ENCODE measurements around the gene ROR1. TPM values are rescaled to one million over a fixed set of nuclear protein-coding genes. Genes with fewer than 3 reads are reported as not detected.
A peak's percentile ranks its signal among the peaks of the same experiment; 100 is the strongest.
"Not testable (repeated sequence)": the region's sequence is repeated elsewhere in the genome, so short reads cannot be mapped to it uniquely, and the experiment has no call there.

Gene ROR1
- total and polyA plus RNA-seq, 2 experiments from 2014 or later, result 27.6 to 47.8 TPM

GRCh38 chr1:63807046-63807445 is 33.2 kb downstream of the ROR1 start:
- Histone ChIP-seq H3K36me3 (no peaks in the 10 kb centered on the region), H3K4me1 (ENCODE audit: low read depth) (peaks cover 11% of the 10 kb centered on the region), H3K27me3 (no peaks in the 10 kb centered on the region), H3K4me3 (no peak overlapping the region), H3K9me3 (ENCODE audit: low read depth) (no peaks in the 10 kb centered on the region), H3K27ac (no peak overlapping the region)
- DNase-seq (ENCODE audit: low read depth in 1 of 2, low spot score in 1 of 2), result no peak
- no peak for TF ChIP-seq CTCF (IDR thresholded peaks at IDR 0.05; ENCODE audit: low read depth, low read length)

DNA sequence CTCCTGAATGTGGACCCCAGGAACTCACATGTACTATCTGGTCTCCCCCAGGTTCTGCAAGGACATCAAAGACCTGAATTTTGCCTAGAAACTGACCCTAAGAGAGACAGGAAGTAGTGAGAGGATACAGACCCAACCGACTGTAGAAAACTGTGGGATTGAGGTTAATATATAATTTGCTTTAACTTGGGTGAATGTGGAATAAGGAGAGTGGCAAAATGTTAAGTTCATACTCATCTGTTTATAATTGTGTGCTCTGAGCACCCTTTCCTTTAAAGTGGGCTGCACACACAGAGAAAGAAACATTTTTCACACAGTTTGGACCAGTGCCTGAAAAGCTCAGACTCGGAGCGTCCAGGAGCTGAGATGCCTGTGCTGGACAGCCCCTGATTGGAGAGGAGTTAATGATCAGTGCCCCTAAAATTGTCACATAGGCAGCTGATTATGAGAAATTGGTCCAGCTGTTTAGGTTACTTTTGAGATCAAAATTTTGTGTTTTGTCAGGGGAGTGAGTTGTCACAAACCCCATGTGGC is 37.2 kb downstream of the ROR1 start:
- H3K36me3 ChIP-seq, result no peaks in the 10 kb centered on the region
- no peak for TF ChIP-seq CTCF (IDR thresholded peaks at IDR 0.05; ENCODE audit: low read depth, low read length)
- no peak overlapping the region for H3K27ac ChIP-seq
- no peak overlapping the region for H3K4me3 ChIP-seq
- H3K27me3 ChIP-seq, result no peaks in the 10 kb centered on the region
- no peaks in the 10 kb centered on the region for H3K9me3 ChIP-seq (ENCODE audit: low read depth)
- DNase-seq (ENCODE audit: low read depth in 1 of 2, low spot score in 1 of 2), result no peak
- H3K4me1 ChIP-seq (ENCODE audit: low read depth), result peaks cover 13% of the 10 kb centered on the region

DNA sequence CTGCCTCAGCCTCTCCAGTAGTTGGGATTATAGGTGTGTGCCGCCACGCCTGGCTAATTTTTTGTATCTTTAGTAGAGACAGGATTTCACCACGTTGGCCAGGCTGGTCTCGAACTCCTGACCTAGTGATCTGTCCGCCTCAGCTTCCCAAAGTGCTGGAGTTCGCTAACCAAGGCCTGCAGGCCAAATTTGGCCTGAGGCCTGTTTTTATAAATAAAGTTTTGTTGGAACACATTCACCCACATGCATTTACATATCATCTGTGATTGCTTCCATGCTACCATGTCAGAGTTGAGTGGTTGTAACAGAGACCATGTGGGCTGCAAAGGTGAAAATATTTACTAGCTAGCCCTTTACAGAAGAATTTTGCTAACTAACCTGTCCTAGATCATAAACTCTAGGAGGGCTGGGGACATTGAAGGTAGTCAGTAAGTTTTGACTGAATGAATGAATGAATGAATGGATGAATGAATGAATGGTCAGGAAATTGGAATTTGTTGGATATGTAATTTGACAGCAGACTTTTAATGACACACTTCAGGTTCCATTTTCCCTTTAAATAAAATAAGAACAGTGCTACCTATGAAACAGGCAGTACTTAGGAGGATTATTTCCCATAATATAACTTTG is 38.4 kb downstream of the ROR1 start:
- no peak for DNase-seq (ENCODE audit: low read depth in 1 of 2, low spot score in 1 of 2)
- H3K27ac ChIP-seq, result no peak overlapping the region
- H3K4me1 ChIP-seq (ENCODE audit: low read depth), result peaks cover 21% of the 10 kb centered on the region
- H3K4me3 ChIP-seq, result no peak overlapping the region
- no peaks in the 10 kb centered on the region for H3K36me3 ChIP-seq
- no peaks in the 10 kb centered on the region for H3K27me3 ChIP-seq
- H3K9me3 ChIP-seq (ENCODE audit: low read depth), result no peaks in the 10 kb centered on the region
- no peak for TF ChIP-seq CTCF (IDR thresholded peaks at IDR 0.05; ENCODE audit: low read depth, low read length)

DNA sequence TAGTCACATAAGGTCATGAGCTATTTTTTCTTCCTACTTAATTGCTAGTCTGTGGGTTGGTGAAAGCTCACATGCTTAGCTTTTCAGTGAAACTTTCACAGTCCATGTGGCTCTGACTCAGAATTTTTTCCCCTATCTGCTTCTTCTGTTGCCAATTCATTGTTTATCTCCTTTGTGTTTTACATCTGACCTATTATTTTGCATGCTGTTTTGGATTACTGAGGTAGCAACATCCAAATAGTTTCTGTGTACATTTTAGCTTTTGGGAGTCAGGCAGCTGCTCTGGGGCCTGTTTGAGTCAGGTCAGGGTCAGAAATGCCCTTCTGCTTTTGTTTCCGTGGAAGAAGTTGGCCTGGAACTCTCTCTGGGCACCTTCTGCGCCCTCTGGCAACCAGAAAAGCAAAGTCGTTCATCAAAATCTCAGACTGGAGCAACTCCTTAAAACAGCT is 40.0 kb downstream of the ROR1 start:
- Histone ChIP-seq H3K9me3 (ENCODE audit: low read depth) (no peaks in the 10 kb centered on the region), H3K4me1 (ENCODE audit: low read depth) (peaks cover 38% of the 10 kb centered on the region), H3K4me3 (no peak overlapping the region), H3K27ac (no peak overlapping the region), H3K36me3 (no peaks in the 10 kb centered on the region), H3K27me3 (no peaks in the 10 kb centered on the region)
- DNase-seq (ENCODE audit: low read depth in 1 of 2, low spot score in 1 of 2), result peak in 1 of 2 donors; percentile 78
- TF ChIP-seq CTCF (IDR thresholded peaks at IDR 0.05; ENCODE audit: low read depth, low read length), result no peak

DNA sequence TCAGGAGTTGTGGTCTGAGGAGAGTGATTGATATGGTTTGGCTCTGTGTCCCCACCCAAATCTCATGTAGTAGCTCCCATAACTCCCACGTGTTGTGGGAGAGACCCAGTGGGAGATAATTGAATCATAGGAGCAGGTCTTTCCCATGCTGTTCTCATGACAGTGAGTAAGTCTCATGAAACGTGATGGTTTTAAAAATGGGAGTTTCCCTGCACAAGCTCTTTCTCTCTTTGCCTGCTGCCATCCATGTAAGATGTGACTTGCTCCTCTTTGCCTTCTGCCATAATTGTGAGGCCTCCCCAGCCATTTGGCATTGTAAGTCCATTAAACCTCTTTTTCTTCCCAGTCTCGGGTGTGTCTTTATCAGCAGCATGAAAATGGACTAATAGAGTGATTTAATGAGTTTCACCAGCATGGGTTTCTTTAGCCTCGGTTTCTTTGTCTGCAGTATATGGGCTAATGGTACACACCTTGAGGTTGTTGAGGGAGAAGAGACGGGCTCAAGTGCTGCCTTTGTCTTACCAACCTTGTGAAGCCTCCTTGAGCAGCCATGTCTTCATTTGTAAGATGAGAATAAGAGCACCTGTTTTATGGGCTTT is 42.5 kb downstream of the ROR1 start:
- H3K4me3 ChIP-seq; H3K27me3 ChIP-seq; H3K9me3 ChIP-seq (ENCODE audit: low read depth); DNase-seq (ENCODE audit: low read depth in 1 of 2, low spot score in 1 of 2); H3K36me3 ChIP-seq: not testable (repeated sequence)
- Histone ChIP-seq H3K27ac (peak overlapping the region; percentile 77), H3K4me1 (ENCODE audit: low read depth) (peaks cover 38% of the 10 kb centered on the region)

DNA sequence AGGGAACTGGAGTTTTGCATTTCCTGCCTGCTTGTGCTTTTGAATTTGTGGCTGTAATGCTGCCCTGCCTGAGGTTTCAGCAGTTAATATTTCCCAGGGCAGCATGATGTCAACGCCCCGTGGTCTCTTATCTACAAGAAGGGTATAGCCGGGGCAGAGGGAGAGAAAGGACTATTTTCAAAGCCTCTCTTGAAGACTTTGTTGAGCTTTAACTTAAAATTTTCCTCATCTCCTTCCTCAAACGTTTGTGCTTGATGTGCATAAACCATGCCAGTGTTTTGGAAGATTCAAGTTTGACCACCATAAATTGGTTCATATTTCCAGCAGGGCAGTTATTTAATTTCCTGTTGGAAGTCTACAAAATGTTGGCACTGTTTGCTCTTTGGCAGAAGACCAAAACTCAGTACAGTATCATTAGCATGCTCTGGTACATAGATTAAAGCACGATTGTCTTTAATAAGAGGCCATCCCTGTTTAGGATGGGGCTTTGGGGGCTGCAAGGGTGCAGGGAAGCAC is 43.4 kb downstream of the ROR1 start:
- H3K4me3 ChIP-seq, result no peak overlapping the region
- peaks cover 42% of the 10 kb centered on the region for H3K4me1 ChIP-seq (ENCODE audit: low read depth)
- H3K27me3 ChIP-seq, result no peaks in the 10 kb centered on the region
- H3K9me3 ChIP-seq (ENCODE audit: low read depth), result no peaks in the 10 kb centered on the region
- H3K27ac ChIP-seq, result peak overlapping the region; percentile 77
- no peak for TF ChIP-seq CTCF (IDR thresholded peaks at IDR 0.05; ENCODE audit: low read depth, low read length)
- no peaks in the 10 kb centered on the region for H3K36me3 ChIP-seq
- peak; percentile 69 to 73 for DNase-seq (ENCODE audit: low read depth in 1 of 2, low spot score in 1 of 2)
